Measurements from ENCODE around the gene ZFYVE28.

DNA sequence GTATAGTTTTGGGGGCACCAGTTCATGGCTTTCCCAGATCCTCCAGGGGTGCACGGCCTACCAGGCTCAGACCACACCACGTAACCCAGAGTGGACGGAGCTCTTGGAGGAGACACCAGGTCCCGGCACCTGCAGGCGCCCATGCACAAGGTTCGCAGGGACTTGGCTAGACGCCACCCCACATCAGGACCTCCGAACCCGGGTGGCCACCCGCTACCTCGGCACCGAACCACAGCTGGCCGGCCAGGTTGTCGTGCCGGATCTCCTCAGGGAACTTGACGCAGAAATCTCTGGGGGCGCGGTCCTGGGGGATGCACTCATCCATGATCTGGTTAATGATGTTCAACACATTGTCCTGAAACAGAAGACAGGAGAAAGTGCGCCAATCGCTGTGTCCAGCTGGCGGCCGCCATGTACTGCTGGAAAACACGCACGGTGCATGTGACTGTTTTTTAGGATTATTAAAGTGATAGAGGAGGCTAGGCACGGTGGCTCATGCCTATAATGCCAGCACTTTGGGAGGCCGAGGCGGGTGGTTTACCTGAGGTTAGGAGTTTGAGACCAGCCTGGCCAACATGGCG is 77.1 kb downstream of the ZFYVE28 start:
- TF ChIP-seq POLR2A (IDR thresholded peaks at IDR 0.05): no peak
- TF ChIP-seq, protein P1, sequence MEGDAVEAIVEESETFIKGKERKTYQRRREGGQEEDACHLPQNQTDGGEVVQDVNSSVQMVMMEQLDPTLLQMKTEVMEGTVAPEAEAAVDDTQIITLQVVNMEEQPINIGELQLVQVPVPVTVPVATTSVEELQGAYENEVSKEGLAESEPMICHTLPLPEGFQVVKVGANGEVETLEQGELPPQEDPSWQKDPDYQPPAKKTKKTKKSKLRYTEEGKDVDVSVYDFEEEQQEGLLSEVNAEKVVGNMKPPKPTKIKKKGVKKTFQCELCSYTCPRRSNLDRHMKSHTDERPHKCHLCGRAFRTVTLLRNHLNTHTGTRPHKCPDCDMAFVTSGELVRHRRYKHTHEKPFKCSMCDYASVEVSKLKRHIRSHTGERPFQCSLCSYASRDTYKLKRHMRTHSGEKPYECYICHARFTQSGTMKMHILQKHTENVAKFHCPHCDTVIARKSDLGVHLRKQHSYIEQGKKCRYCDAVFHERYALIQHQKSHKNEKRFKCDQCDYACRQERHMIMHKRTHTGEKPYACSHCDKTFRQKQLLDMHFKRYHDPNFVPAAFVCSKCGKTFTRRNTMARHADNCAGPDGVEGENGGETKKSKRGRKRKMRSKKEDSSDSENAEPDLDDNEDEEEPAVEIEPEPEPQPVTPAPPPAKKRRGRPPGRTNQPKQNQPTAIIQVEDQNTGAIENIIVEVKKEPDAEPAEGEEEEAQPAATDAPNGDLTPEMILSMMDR (IDR thresholded peaks at IDR 0.05): no peak
